NCI-H1694 treated with DMSO at 0.1 percent for 48 hours (cell line): ENCODE results near the gene GBP6.
"Not testable (repeated sequence)": the region's sequence is repeated elsewhere in the genome, so short reads cannot be mapped to it uniquely, and the experiment has no call there.

Experiments used
- DNase-seq: peaks from one replicate; lab custom pipeline; 2025; lab: John Stamatoyannopoulos, UW

The GBP6 gene

DNA sequence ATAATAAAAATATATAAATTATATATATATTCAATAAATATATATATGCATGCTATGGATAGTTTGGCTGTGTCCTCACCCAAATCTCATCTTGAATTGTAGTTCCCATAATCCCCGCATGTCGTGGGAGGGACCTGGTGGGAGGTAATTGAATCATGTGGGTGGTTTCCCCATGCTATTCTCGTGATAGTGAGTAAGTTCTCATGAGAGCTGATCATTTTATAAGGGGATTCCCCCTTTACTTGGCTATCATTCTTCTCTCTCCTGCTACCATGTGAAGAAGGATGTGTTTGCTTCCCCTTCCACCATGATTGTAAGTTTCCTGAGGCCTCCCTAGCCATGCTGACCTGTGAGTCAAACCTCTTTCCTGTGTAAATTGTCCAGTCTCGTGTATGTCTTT, 10.0 kb downstream of the GBP6 start:
- not testable (repeated sequence) for DNase-seq

- DNase-seq = no peak
Observed at GRCh38 chr1:89378001-89378400, 14.1 kb downstream of the GBP6 start.

- DNase-seq = no peak
Observed at GRCh38 chr1:89381618-89382017, 17.8 kb downstream of the GBP6 start.

GRCh38 chr1:89382479-89382878, 18.6 kb downstream of the GBP6 start:
- no peak for DNase-seq

- DNase-seq = no peak
Observed at GRCh38 chr1:89383185-89383584, 19.3 kb downstream of the GBP6 start.

DNA sequence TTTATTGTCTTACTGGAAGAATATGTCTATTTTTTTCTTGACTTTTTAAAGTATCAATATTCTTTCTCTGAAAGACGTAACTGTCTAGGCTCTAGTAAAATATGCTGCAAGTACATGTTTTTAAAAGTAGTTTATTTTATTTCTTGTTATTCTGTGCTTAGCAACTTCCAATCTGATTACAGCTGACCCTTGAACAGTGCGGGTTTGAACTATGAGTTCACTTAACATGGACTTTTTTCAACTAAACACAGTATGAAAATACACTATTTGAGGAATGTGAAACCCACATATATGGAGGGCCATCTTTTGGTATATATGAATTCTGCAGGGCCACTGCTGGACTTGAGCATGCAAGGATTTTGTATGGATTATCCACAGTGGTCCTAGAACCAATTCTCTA, 26.8 kb downstream of the GBP6 start:
- no peak for DNase-seq

DNA sequence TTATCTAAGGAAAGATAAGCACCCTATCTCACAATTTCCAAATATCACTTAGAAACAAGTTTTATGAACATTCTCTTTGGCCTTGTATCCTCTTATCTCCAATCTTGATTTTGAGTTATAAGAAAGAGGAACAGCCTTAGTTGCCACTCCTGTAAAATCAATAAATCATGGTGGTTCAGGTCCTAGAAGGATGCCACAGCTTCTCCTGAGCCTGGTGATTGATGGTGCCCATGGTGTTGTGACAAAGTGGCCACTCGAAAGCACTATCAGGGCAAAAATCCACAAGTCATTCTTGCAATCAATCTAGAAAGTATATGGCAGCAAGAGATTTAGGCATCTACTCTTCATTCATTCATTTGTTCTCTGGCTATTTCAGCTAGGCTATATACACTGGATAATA, 27.8 kb downstream of the GBP6 start:
- DNase-seq = no peak

DNA sequence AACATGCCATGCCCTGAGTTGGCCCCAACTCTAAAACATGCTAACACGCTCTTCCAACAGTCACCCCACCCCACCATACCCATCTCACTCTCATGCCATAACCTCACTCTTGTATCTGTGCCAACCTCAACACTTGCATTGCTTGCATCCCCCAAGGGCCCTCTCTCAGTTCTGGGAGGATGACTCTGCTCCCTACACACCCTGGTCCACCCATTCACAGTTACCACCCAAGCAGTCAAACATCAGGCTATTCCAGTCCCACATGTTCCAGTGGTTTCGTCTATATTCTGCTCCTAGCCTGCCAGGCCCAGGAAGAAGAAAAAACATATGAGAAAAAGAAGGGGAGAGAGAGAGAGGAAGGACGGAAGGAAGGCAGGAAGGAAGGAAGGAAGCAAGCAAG, 31.0 kb downstream of the GBP6 start:
- no peak for DNase-seq

GRCh38 chr1:89396902-89397301, 33.0 kb downstream of the GBP6 start:
- DNase-seq = no peak

DNA sequence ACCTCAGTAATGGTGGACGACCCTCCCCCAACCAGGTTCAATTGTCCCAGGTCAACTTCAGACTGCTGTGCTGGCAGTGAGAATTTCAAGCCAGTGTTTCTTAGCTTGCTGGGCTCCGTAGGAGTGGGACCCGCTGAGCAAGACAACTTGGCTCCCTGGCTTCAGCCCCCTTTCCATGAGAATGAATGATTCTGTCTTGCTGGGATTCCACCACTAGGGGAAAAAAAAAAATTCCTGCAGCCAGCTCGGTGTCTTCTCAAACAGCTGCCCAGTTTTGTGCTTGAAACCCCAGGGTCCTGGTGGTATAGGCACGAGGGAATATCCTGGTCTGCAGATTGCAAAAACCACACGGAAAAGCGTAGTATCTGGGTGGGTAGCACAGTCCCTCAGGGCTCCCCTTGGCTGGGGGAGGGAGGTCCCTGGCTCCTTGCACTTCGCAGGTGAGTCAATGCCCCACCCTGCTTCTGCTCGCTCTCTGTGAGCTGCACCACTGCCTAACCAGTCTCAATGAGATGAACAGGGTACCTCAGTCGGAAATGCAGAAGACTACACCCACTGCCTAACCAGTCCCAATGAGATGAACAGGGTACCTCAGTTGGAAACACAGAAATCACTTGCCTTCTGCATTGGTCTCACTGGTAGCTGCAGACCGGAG, 41.5 kb downstream of the GBP6 start:
- DNase-seq = no peak

- no peak for DNase-seq
Observed at GRCh38 chr1:89407360-89407759, 43.5 kb downstream of the GBP6 start.

- DNase-seq = not testable (repeated sequence)
Observed at GRCh38 chr1:89407768-89408167, 43.9 kb downstream of the GBP6 start.

GRCh38 chr1:89425056-89425455, 61.2 kb downstream of the GBP6 start:
- DNase-seq = no peak

GRCh38 chr1:89429062-89429461, 65.2 kb downstream of the GBP6 start:
- DNase-seq = no peak

GRCh38 chr1:89429681-89430080, 65.8 kb downstream of the GBP6 start:
- not testable (repeated sequence) for DNase-seq

GRCh38 chr1:89433421-89433820, 69.6 kb downstream of the GBP6 start:
- DNase-seq = no peak

DNA sequence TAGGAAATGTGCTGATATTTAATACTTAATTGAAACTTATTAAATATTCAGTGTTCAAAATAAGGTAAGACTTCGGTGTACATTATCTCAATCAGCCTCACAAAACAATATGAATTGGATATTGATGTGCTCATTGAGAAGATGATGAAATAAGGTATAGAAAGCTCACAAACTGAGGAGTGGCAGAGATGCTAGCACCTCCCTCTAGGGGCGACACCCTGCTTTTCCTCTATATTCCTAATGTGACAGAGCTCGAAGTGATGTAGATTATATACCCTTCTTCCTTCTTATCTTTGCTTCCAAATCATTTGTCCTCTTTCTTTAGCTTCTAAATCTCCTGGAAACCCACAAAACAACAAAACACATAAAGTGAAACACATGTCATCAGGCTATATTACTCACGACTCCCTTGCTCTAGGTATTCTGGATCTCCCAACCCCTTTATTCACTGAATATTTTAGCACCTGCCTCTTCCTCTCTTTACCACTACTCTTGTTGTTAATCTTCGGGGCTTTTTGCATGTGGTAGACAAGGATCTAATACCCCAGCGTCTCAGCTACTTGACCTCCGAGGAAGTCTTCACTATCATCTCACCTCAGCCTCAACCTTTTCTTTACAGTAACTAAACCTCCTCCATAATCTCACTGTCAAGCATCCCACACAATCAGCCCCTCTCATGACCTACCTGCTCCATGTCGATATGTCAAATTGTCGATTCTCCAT, 70.4 kb downstream of the GBP6 start:
- DNase-seq = not testable (repeated sequence)
